ENCODE measurements around the gene CENPF.

The CENPF gene

GRCh38 chr1:214570442-214570841, 32.6 kb upstream of the CENPF start:
- H3K4me1 ChIP-seq (ENCODE audit: control insufficient read depth in 2 of 2, insufficient read depth in 1 of 2, low read depth in 1 of 2, low read length in 2 of 2) = peaks cover 0 to 2% of the 10 kb centered on the region in 2 donors
- H3K9ac ChIP-seq (ENCODE audit: low read depth, low read length, poor library complexity) = no peak overlapping the region
- no peak overlapping the region for H3K4me2 ChIP-seq (ENCODE audit: insufficient read depth, low read length, poor library complexity, severe bottlenecking)
- H3K18ac ChIP-seq (ENCODE audit: low read length) = no peak overlapping the region
- no peak overlapping the region for H2AK5ac ChIP-seq (ENCODE audit: low read depth, low read length)
- H2BK12ac ChIP-seq (ENCODE audit: low read length) = no peak overlapping the region
- peaks cover 0 to 2% of the 10 kb centered on the region in 2 donors for H3K9me3 ChIP-seq (replicated peaks in 1 of 2; ENCODE audit: control insufficient read depth in 2 of 2, insufficient read depth in 1 of 2, low read depth in 1 of 2, low read length in 2 of 2)
- no peak overlapping the region for H4K91ac ChIP-seq (ENCODE audit: low read depth, low read length, poor library complexity)
- no peak overlapping the region for H3K14ac ChIP-seq (ENCODE audit: low read length)
- DNase-seq (ENCODE audit: low spot score) = no peak
- H3K27ac ChIP-seq (replicated peaks; ENCODE audit: low read length) = no peak overlapping the region
- H2BK15ac ChIP-seq (ENCODE audit: low read length) = no peak overlapping the region
- H4K8ac ChIP-seq (ENCODE audit: low read depth, low read length) = no peak overlapping the region
- no peaks in the 10 kb centered on the region for H3K27me3 ChIP-seq (ENCODE audit: control insufficient read depth in 3 of 3, insufficient read depth in 3 of 3, low read depth in 1 of 3, low read length in 3 of 3)
- no peak overlapping the region for H2BK120ac ChIP-seq (ENCODE audit: low read depth, low read length)
- H3K4ac ChIP-seq (ENCODE audit: low read length) = no peak overlapping the region
- H2BK5ac ChIP-seq (ENCODE audit: low read length) = no peak overlapping the region
- WGBS, 2 donors (ENCODE audit: extremely low coverage in 2 of 2, insufficient read length in 2 of 2, insufficient replicate concordance in 1 of 2) = no CpG with 5 or more reads among the region's 2 CpGs
- no peaks in the 10 kb centered on the region for H3K79me1 ChIP-seq (ENCODE audit: low read depth, low read length)
- H2AFZ ChIP-seq (ENCODE audit: low read length) = no peak overlapping the region
- H3K36me3 ChIP-seq (replicated peaks in 1 of 2; ENCODE audit: control insufficient read depth in 2 of 2, insufficient read depth in 2 of 2, low read length in 2 of 2) = no peaks in the 10 kb centered on the region
- H3K4me3 ChIP-seq (ENCODE audit: low read length in 2 of 2) = no peak overlapping the region
- no peak overlapping the region for H3K23ac ChIP-seq (ENCODE audit: low read depth, low read length, poor library complexity)

- Histone ChIP-seq H2BK12ac (ENCODE audit: low read length) (no peak overlapping the region), H2AFZ (ENCODE audit: low read length) (no peak overlapping the region), H3K4me3 (ENCODE audit: low read length in 2 of 2) (no peak overlapping the region)
Observed at GRCh38 chr1:214571281-214571680, 31.7 kb upstream of the CENPF start.

GRCh38 chr1:214573386-214574318, 29.3 kb upstream of the CENPF start:
- Histone ChIP-seq H2AFZ (ENCODE audit: low read length) (peak overlapping the region; percentile 39), H3K9me3 (replicated peaks in 1 of 2; ENCODE audit: control insufficient read depth in 2 of 2, insufficient read depth in 1 of 2, low read depth in 1 of 2, low read length in 2 of 2) (peaks cover 8 to 10% of the 10 kb centered on the region in 2 donors), H3K4me3 (ENCODE audit: low read length in 2 of 2) (no peak overlapping the region), H3K4ac (ENCODE audit: low read length) (no peak overlapping the region), H2BK15ac (ENCODE audit: low read length) (no peak overlapping the region), H3K23ac (ENCODE audit: low read depth, low read length, poor library complexity) (no peak overlapping the region), H4K91ac (ENCODE audit: low read depth, low read length, poor library complexity) (no peak overlapping the region), H3K36me3 (replicated peaks in 1 of 2; ENCODE audit: control insufficient read depth in 2 of 2, insufficient read depth in 2 of 2, low read length in 2 of 2) (no peaks in the 10 kb centered on the region), H3K4me1 (ENCODE audit: control insufficient read depth in 2 of 2, insufficient read depth in 1 of 2, low read depth in 1 of 2, low read length in 2 of 2) (peaks cover 0 to 2% of the 10 kb centered on the region in 2 donors), H3K18ac (ENCODE audit: low read length) (no peak overlapping the region), H3K79me1 (ENCODE audit: low read depth, low read length) (no peaks in the 10 kb centered on the region), H2AK5ac (ENCODE audit: low read depth, low read length) (no peak overlapping the region), H3K27ac (replicated peaks; ENCODE audit: low read length) (no peak overlapping the region), H3K4me2 (ENCODE audit: insufficient read depth, low read length, poor library complexity, severe bottlenecking) (no peak overlapping the region), H2BK12ac (ENCODE audit: low read length) (no peak overlapping the region), H4K8ac (ENCODE audit: low read depth, low read length) (no peak overlapping the region), H3K27me3 (ENCODE audit: control insufficient read depth in 3 of 3, insufficient read depth in 3 of 3, low read depth in 1 of 3, low read length in 3 of 3) (no peaks in the 10 kb centered on the region), H3K14ac (ENCODE audit: low read length) (no peak overlapping the region), H3K9ac (ENCODE audit: low read depth, low read length, poor library complexity) (no peak overlapping the region), H2BK120ac (ENCODE audit: low read depth, low read length) (no peak overlapping the region), H2BK5ac (ENCODE audit: low read length) (no peak overlapping the region)
- no CpG with 5 or more reads among the region's 11 CpGs for WGBS, 2 donors (ENCODE audit: extremely low coverage in 2 of 2, insufficient read length in 2 of 2, insufficient replicate concordance in 1 of 2)
- no peak for DNase-seq (ENCODE audit: low spot score)

More at GRCh38 chr1:214571281-214571680, 31.7 kb upstream of the CENPF start:
- Histone ChIP-seq H3K79me1 (ENCODE audit: low read depth, low read length) (no peaks in the 10 kb centered on the region), H4K8ac (ENCODE audit: low read depth, low read length) (no peak overlapping the region), H3K4ac (ENCODE audit: low read length) (no peak overlapping the region), H2BK15ac (ENCODE audit: low read length) (no peak overlapping the region), H3K27ac (replicated peaks; ENCODE audit: low read length) (no peak overlapping the region), H3K27me3 (ENCODE audit: control insufficient read depth in 3 of 3, insufficient read depth in 3 of 3, low read depth in 1 of 3, low read length in 3 of 3) (no peaks in the 10 kb centered on the region), H3K4me2 (ENCODE audit: insufficient read depth, low read length, poor library complexity, severe bottlenecking) (no peak overlapping the region), H3K36me3 (replicated peaks in 1 of 2; ENCODE audit: control insufficient read depth in 2 of 2, insufficient read depth in 2 of 2, low read length in 2 of 2) (no peaks in the 10 kb centered on the region), H3K23ac (ENCODE audit: low read depth, low read length, poor library complexity) (no peak overlapping the region), H4K91ac (ENCODE audit: low read depth, low read length, poor library complexity) (no peak overlapping the region), H3K9ac (ENCODE audit: low read depth, low read length, poor library complexity) (no peak overlapping the region), H2BK120ac (ENCODE audit: low read depth, low read length) (no peak overlapping the region), H3K9me3 (replicated peaks in 1 of 2; ENCODE audit: control insufficient read depth in 2 of 2, insufficient read depth in 1 of 2, low read depth in 1 of 2, low read length in 2 of 2) (peaks cover 5 to 7% of the 10 kb centered on the region in 2 donors), H3K18ac (ENCODE audit: low read length) (no peak overlapping the region), H2BK5ac (ENCODE audit: low read length) (no peak overlapping the region), H3K14ac (ENCODE audit: low read length) (no peak overlapping the region), H2AK5ac (ENCODE audit: low read depth, low read length) (no peak overlapping the region), H3K4me1 (ENCODE audit: control insufficient read depth in 2 of 2, insufficient read depth in 1 of 2, low read depth in 1 of 2, low read length in 2 of 2) (peaks cover 0 to 2% of the 10 kb centered on the region in 2 donors)
- DNase-seq (ENCODE audit: low spot score) = no peak

- Histone ChIP-seq H3K4me2 (ENCODE audit: insufficient read depth, low read length, poor library complexity, severe bottlenecking) (no peak overlapping the region), H3K23ac (ENCODE audit: low read depth, low read length, poor library complexity) (no peak overlapping the region), H4K91ac (ENCODE audit: low read depth, low read length, poor library complexity) (no peak overlapping the region), H3K9ac (ENCODE audit: low read depth, low read length, poor library complexity) (no peak overlapping the region), H2AK5ac (ENCODE audit: low read depth, low read length) (no peak overlapping the region), H3K27me3 (ENCODE audit: control insufficient read depth in 3 of 3, insufficient read depth in 3 of 3, low read depth in 1 of 3, low read length in 3 of 3) (no peaks in the 10 kb centered on the region), H3K4me1 (ENCODE audit: control insufficient read depth in 2 of 2, insufficient read depth in 1 of 2, low read depth in 1 of 2, low read length in 2 of 2) (peaks cover 0 to 2% of the 10 kb centered on the region in 2 donors), H3K14ac (ENCODE audit: low read length) (no peak overlapping the region), H3K4ac (ENCODE audit: low read length) (no peak overlapping the region), H2BK120ac (ENCODE audit: low read depth, low read length) (no peak overlapping the region), H2BK15ac (ENCODE audit: low read length) (no peak overlapping the region), H2BK5ac (ENCODE audit: low read length) (no peak overlapping the region), H2AFZ (ENCODE audit: low read length) (no peak overlapping the region), H3K79me1 (ENCODE audit: low read depth, low read length) (no peaks in the 10 kb centered on the region), H2BK12ac (ENCODE audit: low read length) (no peak overlapping the region), H3K36me3 (replicated peaks in 1 of 2; ENCODE audit: control insufficient read depth in 2 of 2, insufficient read depth in 2 of 2, low read length in 2 of 2) (no peaks in the 10 kb centered on the region), H3K9me3 (replicated peaks in 1 of 2; ENCODE audit: control insufficient read depth in 2 of 2, insufficient read depth in 1 of 2, low read depth in 1 of 2, low read length in 2 of 2) (peaks cover 8 to 10% of the 10 kb centered on the region in 2 donors), H4K8ac (ENCODE audit: low read depth, low read length) (no peak overlapping the region), H3K18ac (ENCODE audit: low read length) (no peak overlapping the region), H3K4me3 (ENCODE audit: low read length in 2 of 2) (no peak overlapping the region), H3K27ac (replicated peaks; ENCODE audit: low read length) (no peak overlapping the region)
- no peak for DNase-seq (ENCODE audit: low spot score)
- no CpG with 5 or more reads among the region's 3 CpGs for WGBS, 2 donors (ENCODE audit: extremely low coverage in 2 of 2, insufficient read length in 2 of 2, insufficient replicate concordance in 1 of 2)
Observed at GRCh38 chr1:214574598-214575411, 28.2 kb upstream of the CENPF start.

Data from neuronal stem cell (in vitro differentiated cells).